HEK293T (cell line): ENCODE measurements around the gene GAB2.

ENCODE experiments used
- CTCF ChIA-PET: fragments of 350-600 bp; formaldehyde crosslinking; extraction: SDS; loops from one replicate; lab custom pipeline; 2021; ENCODE audit warnings: antibody characterized with exemption, inconsistent platforms; lab: Yijun Ruan, JAX
- POLR2A ChIA-PET: fragments of 350-600 bp; formaldehyde crosslinking; extraction: SDS; loops from one replicate; lab custom pipeline; 2020; ENCODE audit warnings: antibody characterized with exemption, inconsistent platforms; lab: Yijun Ruan, JAX
- DNase-seq: peaks from one replicate; pipeline ENCODE4 v3.0.0; 2012; ENCODE audit warnings: mixed read lengths; ENCODE audit errors: extremely low spot score
- ARNT ChIP-seq: fragments of 450-650 bp; IDR thresholded peaks from 2 replicates; pipeline ENCODE4 v1.6.1; 2017; ENCODE audit warnings: mild to moderate bottlenecking
- BHLHE40 ChIP-seq: fragments of 450-650 bp; IDR thresholded peaks from 2 replicates; pipeline ENCODE4 v1.6.1; 2016; ENCODE audit warnings: mild to moderate bottlenecking, moderate library complexity, borderline replicate concordance
- CTBP1 ChIP-seq: fragments of 450-650 bp; IDR thresholded peaks from 2 replicates; pipeline ENCODE4 v1.6.1; 2016; ENCODE audit warnings: borderline replicate concordance
- ELF4 ChIP-seq: fragments of 450-650 bp; IDR thresholded peaks from 2 replicates; pipeline ENCODE4 v1.6.1; 2017; ENCODE audit warnings: antibody characterized with exemption
- FOXA1 ChIP-seq: fragments of 450-650 bp; IDR thresholded peaks from 2 replicates; pipeline ENCODE4 v1.6.1; 2016; ENCODE audit warnings: mild to moderate bottlenecking
- FOXK2 ChIP-seq: fragments of 450-650 bp; IDR thresholded peaks from 2 replicates; pipeline ENCODE4 v1.6.1; 2016; ENCODE audit warnings: mild to moderate bottlenecking
- FOXM1 ChIP-seq: fragments of 450-650 bp; IDR thresholded peaks from 2 replicates; pipeline ENCODE4 v1.6.1; 2017; ENCODE audit warnings: mild to moderate bottlenecking, borderline replicate concordance
- HDGF ChIP-seq: fragments of 450-650 bp; IDR thresholded peaks from 2 replicates; pipeline ENCODE4 v1.6.1; 2017; ENCODE audit warnings: antibody characterized with exemption, borderline replicate concordance
- L3MBTL2 ChIP-seq: fragments of 450-650 bp; conservative IDR thresholded peaks from 2 replicates; pipeline ENCODE4 v1.6.1; 2016; ENCODE audit warnings: mild to moderate bottlenecking
- LEF1 ChIP-seq: fragments of 450-650 bp; IDR thresholded peaks from 2 replicates; pipeline ENCODE4 v1.6.1; 2017; ENCODE audit warnings: mild to moderate bottlenecking, borderline replicate concordance
- NFRKB ChIP-seq: fragments of 450-650 bp; IDR thresholded peaks from 2 replicates; pipeline ENCODE4 v1.6.1; 2016; ENCODE audit warnings: mild to moderate bottlenecking, moderate library complexity
- PKNOX1 ChIP-seq: fragments of 450-650 bp; IDR thresholded peaks from 2 replicates; pipeline ENCODE4 v1.6.1; 2016
- SP1 ChIP-seq: fragments of 450-650 bp; IDR thresholded peaks from 2 replicates; pipeline ENCODE4 v1.6.1; 2017
- SUZ12 ChIP-seq: fragments of 450-650 bp; IDR thresholded peaks from 2 replicates; pipeline ENCODE4 v1.6.1; 2016; ENCODE audit warnings: mild to moderate bottlenecking
- TARDBP ChIP-seq: fragments of 450-650 bp; IDR thresholded peaks from 2 replicates; pipeline ENCODE4 v1.6.1; 2016
- ZNF384 ChIP-seq: fragments of 450-650 bp; IDR thresholded peaks from 2 replicates; pipeline ENCODE4 v1.6.1; 2016

The GAB2 gene

GRCh38 chr11:78315724-78316123 lies 101.9 kb downstream of the GAB2 start:
- TF ChIP-seq TARDBP (no peak), FOXM1 (no peak), LEF1 (no peak), HDGF (no peak), ARNT (no peak), CTBP1 (no peak), FOXA1 (no peak), FOXK2 (no peak), BHLHE40 (no peak), SUZ12 (no peak), NFRKB (no peak), ZNF384 (no peak), SP1 (no peak), ELF4 (no peak), L3MBTL2 (no peak)
- DNase-seq = no peak
- POLR2A ChIA-PET = no interaction called here
- CTCF ChIA-PET = no interaction called here

DNA sequence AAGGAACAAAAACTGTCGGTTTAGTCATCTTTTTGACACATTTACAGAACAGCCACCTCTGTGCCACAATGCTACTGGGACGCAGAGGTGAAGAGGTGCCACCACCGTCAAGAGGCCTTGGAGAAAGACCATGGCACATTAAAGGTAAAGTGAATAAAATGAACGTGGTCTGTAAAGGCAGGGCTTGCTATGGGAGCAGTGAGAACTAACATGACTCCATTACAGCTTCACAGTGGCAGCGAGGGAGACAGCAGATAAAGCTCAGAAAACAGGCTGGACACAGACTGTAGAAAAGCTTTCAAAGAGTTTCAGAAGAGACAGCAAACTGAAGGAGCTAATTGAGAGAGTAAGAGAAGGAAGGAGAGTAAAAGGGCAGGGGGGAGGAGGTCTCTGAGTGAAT lies 102.9 kb downstream of the GAB2 start:
- POLR2A ChIA-PET = no interaction called here
- no peak for DNase-seq
- CTCF ChIA-PET = no interaction called here

DNA sequence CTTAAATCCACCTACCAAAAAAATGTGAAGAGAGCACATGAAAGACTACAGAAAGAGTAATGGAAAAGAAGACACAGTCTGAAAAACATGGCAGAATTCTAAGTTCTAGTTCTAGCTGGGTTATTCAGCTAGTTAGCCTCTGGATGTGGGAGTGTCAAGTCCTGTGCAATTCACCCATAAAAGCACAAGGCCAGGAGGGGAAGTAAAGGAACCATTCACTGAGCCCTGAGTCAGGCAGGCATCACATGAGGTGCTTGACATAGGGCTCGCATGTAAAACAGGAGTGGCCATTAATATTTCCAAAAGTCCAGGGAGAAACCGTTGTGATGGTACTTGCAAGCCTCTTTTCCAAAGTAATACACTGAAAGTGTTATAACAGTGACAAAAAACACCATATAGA lies 103.7 kb downstream of the GAB2 start:
- TF ChIP-seq SUZ12 = no peak
- no peak for TF ChIP-seq ZNF384
- no peak for TF ChIP-seq TARDBP
- no peak for TF ChIP-seq L3MBTL2
- no peak for TF ChIP-seq CTBP1
- no peak for TF ChIP-seq LEF1
- TF ChIP-seq HDGF = no peak
- TF ChIP-seq ARNT = no peak
- TF ChIP-seq FOXA1 = no peak
- no peak for TF ChIP-seq FOXK2
- TF ChIP-seq BHLHE40 = no peak
- no peak for TF ChIP-seq ELF4
- TF ChIP-seq NFRKB = no peak
- no peak for TF ChIP-seq FOXM1
- TF ChIP-seq SP1 = no peak
- no peak for TF ChIP-seq PKNOX1
- ChIA-PET CTCF (interaction anchor here (0.7 kb wide), 1 partner anchor 204 kb away, joined by 3 read pairs; no protein-coding TSS in a partner anchor), POLR2A (no interaction called here)
- DNase-seq = no peak

More for the DNA sequence above, 102.9 kb downstream of the GAB2 start:
- no peak for TF ChIP-seq TARDBP
- no peak for TF ChIP-seq FOXA1
- no peak for TF ChIP-seq FOXM1
- TF ChIP-seq NFRKB = no peak
- TF ChIP-seq L3MBTL2 = no peak
- TF ChIP-seq HDGF = no peak
- no peak for TF ChIP-seq CTBP1
- no peak for TF ChIP-seq SP1

DNA sequence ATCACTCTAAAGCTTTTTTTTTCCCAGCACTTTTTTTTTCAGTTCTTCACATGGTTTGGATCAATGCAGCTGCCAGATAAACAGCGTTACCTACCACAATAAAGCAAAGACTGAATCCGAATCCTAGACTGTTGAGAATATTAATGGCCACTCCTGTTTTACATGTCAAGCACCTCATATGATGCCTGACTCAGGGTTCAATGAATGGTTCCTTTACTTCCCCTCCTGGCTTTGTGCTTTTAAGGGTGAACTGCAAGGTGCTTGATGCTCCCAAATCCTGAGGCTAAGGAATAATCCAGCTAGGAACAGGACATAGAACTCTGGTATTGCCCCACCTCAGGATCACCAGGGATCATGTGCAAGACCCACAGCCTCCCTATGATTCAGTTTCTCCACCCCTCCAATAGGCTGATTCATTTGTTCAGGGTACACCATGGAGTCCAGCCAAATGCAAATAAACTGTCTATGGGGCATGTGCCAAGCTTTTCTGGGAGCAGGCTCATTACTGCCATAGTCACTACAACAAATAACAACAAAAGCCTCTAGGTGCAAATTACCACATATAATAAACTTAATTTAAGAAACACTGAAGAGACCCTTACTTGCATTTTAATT lies 104.3 kb downstream of the GAB2 start:
- no peak for TF ChIP-seq SUZ12
- ChIA-PET POLR2A (no interaction called here), CTCF (no interaction called here)
- no peak for DNase-seq

GRCh38 chr11:78312712-78313111 lies 104.9 kb downstream of the GAB2 start:
- POLR2A ChIA-PET = no interaction called here
- no peak for TF ChIP-seq PKNOX1
- TF ChIP-seq SUZ12 = no peak
- no peak for DNase-seq
- CTCF ChIA-PET = no interaction called here

DNA sequence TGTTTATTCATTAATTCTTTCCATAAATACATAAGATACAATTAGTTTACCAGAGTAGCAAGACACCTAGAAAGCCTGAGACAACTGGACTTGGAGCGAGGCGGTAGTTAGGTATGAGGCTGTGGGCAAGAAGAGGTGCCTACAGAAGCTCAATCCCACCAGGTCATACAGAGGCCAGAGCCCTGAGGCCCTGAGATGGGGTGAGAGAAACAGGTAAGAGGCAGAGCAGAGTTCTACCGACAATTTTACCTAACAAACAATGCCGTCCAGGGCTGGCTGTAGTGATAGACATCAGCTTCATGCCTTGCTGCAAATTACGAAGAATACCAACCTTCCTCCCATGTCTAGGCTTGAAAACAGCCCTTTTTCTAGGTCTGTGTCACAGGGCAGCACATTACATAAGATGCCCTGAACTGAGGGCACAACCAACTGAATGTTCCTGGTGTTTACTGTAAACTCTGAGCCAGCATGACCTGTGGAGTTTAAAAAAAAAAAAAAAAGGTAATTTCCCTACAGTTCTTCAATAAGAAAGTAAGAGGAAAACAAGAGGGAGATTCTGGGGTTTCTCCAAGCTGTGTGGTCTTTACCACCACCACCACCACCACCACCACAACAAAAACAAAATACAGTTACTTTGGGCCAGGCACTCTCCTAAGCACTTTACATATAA lies 105.8 kb downstream of the GAB2 start:
- no peak for DNase-seq
- no peak for TF ChIP-seq HDGF
- TF ChIP-seq SP1 = no peak
- TF ChIP-seq ARNT = no peak
- TF ChIP-seq LEF1 = no peak
- no peak for TF ChIP-seq ZNF384
- no peak for TF ChIP-seq CTBP1
- no peak for TF ChIP-seq PKNOX1
- TF ChIP-seq ELF4 = no peak
- no peak for TF ChIP-seq L3MBTL2
- TF ChIP-seq BHLHE40 = no peak
- TF ChIP-seq FOXK2 = no peak
- TF ChIP-seq NFRKB = no peak
- TF ChIP-seq FOXA1 = no peak
- no peak for TF ChIP-seq SUZ12
- no peak for TF ChIP-seq TARDBP
- TF ChIP-seq FOXM1 = no peak
- ChIA-PET CTCF (no interaction called here), POLR2A (no interaction called here)
